Mammary epithelial cell (primary cell): ENCODE results near the gene OPRM1.

ENCODE experiments used
- EZH2 ChIP-seq: IDR thresholded peaks from 2 replicates; pipeline ENCODE4 v1.6.1; 2012; ENCODE audit warnings: low read length, inconsistent platforms, borderline replicate concordance
- TF ChIP-seq, protein P1 (sequence below), 2 donors: IDR thresholded peaks in 1 of 2; conservative IDR thresholded peaks in 1 of 2; 2 replicates each; pipeline ENCODE4 v1.5.1; 2011 to 2012; ENCODE audit warnings: inconsistent platforms in 2 of 2, low read length in 2 of 2, mild to moderate bottlenecking in 2 of 2, control low read depth in 1 of 2, low read depth in 1 of 2; ENCODE audit not compliant: insufficient read depth in 1 of 2; ENCODE audit errors: extremely low read depth in 1 of 2

- TF ChIP-seq, protein P1, sequence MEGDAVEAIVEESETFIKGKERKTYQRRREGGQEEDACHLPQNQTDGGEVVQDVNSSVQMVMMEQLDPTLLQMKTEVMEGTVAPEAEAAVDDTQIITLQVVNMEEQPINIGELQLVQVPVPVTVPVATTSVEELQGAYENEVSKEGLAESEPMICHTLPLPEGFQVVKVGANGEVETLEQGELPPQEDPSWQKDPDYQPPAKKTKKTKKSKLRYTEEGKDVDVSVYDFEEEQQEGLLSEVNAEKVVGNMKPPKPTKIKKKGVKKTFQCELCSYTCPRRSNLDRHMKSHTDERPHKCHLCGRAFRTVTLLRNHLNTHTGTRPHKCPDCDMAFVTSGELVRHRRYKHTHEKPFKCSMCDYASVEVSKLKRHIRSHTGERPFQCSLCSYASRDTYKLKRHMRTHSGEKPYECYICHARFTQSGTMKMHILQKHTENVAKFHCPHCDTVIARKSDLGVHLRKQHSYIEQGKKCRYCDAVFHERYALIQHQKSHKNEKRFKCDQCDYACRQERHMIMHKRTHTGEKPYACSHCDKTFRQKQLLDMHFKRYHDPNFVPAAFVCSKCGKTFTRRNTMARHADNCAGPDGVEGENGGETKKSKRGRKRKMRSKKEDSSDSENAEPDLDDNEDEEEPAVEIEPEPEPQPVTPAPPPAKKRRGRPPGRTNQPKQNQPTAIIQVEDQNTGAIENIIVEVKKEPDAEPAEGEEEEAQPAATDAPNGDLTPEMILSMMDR (conservative IDR thresholded peaks at IDR 0.05 in 1 of 2, IDR thresholded peaks at IDR 0.05 in 1 of 2; ENCODE audit: extremely low read depth in 1 of 2, insufficient read depth in 1 of 2, low read depth in 1 of 2, low read length in 2 of 2): no peak
- no peak for TF ChIP-seq EZH2
Measured at GRCh38 chr6:154257067-154257466, 218.0 kb downstream of the OPRM1 start.
